Adipocyte (in vitro differentiated cells): Measurements from ENCODE around the gene TCEA3.
"Not testable (repeated sequence)": the region's sequence is repeated elsewhere in the genome, so short reads cannot be mapped to it uniquely, and the experiment has no call there.

Experiments
- DNase-seq: peaks from one replicate; pipeline ENCODE4 v3.0.0-alpha.2; 2015; ENCODE audit warnings: low read depth
- H3K27me3 ChIP-seq: replicated peaks from 2 replicates; pipeline ENCODE4 v1.7.0; 2013; ENCODE audit warnings: mild to moderate bottlenecking, low read length, moderate library complexity; ENCODE audit not compliant: control insufficient read depth, insufficient read depth
- H3K36me3 ChIP-seq: 2 replicates; pipeline ENCODE4 v1.7.0; 2013; ENCODE audit warnings: low read length, mild to moderate bottlenecking, moderate library complexity; ENCODE audit not compliant: control insufficient read depth, insufficient read depth, severe bottlenecking
- H3K4me1 ChIP-seq: 2 replicates; pipeline ENCODE4 v1.7.0; 2013; ENCODE audit warnings: mild to moderate bottlenecking, low read length, moderate library complexity; ENCODE audit not compliant: control insufficient read depth, insufficient read depth
- H3K4me3 ChIP-seq: 2 replicates; pipeline ENCODE4 v1.7.0; 2013; ENCODE audit warnings: mild to moderate bottlenecking, low read length, moderate library complexity
- H3K9ac ChIP-seq: 2 replicates; pipeline ENCODE4 v1.7.0; 2013; ENCODE audit warnings: mild to moderate bottlenecking, low read length, moderate library complexity
- H3K9me3 ChIP-seq: 2 replicates; pipeline ENCODE4 v1.7.0; 2013; ENCODE audit warnings: mild to moderate bottlenecking, low read length, moderate library complexity; ENCODE audit not compliant: control insufficient read depth

TCEA3 gene

GRCh38 chr1:23385119-23385621 is 39.4 kb downstream of the TCEA3 start:
- Histone ChIP-seq H3K27me3 (no peaks in the 10 kb centered on the region), H3K36me3 (no peaks in the 10 kb centered on the region), H3K4me1 (peaks cover 18% of the 10 kb centered on the region), H3K9me3 (no peaks in the 10 kb centered on the region), H3K4me3 (no peak overlapping the region), H3K9ac (no peak overlapping the region)
- no peak for DNase-seq

DNA sequence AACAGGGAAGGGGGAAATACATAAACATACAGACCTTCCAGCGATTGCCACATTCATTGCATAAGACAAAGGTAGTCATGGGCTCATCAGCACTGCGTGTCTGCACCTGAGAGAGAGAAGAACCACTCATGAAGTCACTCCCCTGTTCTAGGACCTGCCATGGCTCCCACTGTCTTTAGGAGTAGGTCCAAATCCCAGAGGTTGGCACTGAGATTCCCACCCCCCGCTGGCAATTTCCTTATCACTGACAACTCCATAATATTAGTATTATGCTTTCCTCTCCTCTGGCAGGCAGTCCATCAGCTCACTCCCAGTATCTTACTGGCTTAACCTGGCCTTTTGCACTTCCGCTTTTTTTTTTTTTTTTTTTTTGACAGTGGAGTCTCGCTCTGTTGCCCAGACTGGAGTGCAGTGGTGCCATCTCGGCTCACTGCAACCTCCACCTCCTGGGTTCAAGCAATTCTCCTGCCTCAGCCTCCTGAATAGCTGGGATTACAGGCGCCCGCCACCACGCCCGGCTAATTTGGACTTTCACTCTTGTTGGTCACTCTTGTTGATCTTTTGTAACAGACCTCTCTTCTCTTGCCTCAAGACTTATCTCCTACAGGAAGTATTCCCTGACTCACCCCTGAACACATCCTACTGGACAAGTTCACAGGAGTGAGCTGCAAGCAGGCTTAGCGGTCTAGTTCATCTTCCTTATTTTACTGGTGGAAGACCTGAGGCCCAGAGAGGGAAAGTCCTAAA is 40.1 kb downstream of the TCEA3 start:
- Histone ChIP-seq H3K27me3 (no peaks in the 10 kb centered on the region), H3K4me3 (no peak overlapping the region)

DNA sequence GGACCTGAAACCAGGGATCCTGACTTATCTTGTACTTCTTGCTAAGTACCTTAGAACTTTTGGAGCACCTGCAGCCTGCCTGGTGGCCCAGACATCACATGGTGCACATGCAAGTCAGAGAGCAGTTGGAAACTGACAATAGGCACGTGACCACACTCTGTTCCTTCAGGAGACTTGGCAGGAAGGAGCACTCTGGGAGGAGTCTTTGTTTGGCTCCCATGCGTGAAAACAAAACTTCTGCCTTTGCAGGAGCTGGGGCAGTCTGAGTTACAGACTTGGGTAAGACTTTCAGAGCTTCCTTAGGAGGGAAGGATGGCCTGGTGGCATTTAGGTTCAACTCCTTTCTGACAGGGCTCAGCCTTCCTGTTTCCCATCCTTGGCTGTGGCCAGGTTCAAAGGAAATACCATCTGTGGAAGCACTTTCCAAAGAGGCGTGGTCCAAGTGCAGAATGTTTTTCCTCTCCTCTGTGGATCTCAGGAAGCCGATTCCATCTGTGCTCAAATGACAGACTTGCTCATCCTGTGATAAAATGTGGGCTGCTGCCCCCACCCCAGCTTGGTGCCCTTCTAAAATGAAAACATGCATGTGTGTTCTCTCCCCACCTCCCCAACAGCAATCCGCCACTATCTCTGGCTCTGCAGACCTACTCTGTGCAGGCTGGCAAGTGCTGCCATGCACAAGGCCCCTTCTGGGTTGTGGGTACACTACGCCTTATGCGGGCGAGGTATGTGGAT is 40.8 kb downstream of the TCEA3 start:
- no peaks in the 10 kb centered on the region for H3K36me3 ChIP-seq
- no peaks in the 10 kb centered on the region for H3K27me3 ChIP-seq
- no peak overlapping the region for H3K4me3 ChIP-seq
- no peak for DNase-seq
- H3K4me1 ChIP-seq = peaks cover 21% of the 10 kb centered on the region
- H3K9ac ChIP-seq = no peak overlapping the region
- H3K9me3 ChIP-seq = no peaks in the 10 kb centered on the region

More for the DNA sequence above, 40.1 kb downstream of the TCEA3 start:
- peak; percentile 7 for DNase-seq
- Histone ChIP-seq H3K9ac (no peak overlapping the region), H3K9me3 (no peaks in the 10 kb centered on the region), H3K36me3 (no peaks in the 10 kb centered on the region), H3K4me1 (peaks cover 18% of the 10 kb centered on the region)

DNA sequence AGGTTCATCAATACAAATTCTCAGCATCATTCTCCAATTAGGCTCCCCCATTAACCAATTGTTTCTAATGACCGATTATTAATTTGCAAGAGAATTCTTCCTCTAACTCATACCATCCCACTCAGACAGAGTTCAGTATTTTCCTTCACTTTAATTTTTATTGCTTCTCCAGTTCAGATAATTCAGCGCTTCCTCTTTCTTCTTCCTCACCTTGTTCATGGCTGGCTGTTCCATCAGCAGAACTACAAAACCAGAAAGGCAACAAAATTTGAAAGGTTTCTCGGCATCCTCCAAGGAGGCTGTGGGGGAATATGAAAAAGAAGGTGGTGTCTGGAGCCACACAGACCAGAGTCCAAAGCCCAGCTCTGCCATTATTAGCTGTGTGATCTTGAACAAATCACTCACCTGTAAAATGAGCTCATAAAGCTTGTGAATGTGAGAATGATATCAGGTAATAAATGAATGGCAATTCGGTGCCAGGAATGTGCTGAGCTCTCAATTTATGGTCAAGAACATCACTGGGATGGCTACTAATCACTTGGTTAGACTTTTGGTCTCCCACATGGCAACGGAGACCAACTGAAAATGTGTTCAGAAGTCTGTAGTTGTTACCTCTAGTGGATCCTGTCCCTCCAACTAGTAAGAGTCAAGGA is 43.2 kb downstream of the TCEA3 start:
- H3K4me3 ChIP-seq = no peak overlapping the region
- no peaks in the 10 kb centered on the region for H3K27me3 ChIP-seq
- DNase-seq = no peak

DNA sequence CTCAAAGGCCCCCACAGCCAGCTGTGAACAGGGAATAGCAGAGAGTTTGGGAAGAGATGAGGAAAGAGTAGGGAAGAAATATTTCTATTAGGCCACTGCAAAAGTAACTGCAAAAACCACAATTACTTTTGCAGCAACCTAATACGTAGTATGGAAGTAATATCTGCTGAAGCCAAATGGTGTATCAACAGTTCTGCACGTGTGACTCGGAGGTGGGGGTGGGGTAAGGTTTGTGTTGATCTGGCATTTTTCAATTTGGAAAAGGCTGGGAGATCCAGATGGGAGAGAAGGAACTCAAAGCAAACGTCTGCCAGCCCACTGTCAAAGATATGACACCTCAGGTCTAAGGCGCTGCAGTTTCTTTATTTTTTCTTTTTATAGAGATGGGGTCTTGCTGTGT is 43.8 kb downstream of the TCEA3 start:
- no peaks in the 10 kb centered on the region for H3K27me3 ChIP-seq
- no peak for DNase-seq
- H3K9ac ChIP-seq = no peak overlapping the region
- H3K9me3 ChIP-seq = no peaks in the 10 kb centered on the region
- H3K4me3 ChIP-seq = no peak overlapping the region
- peaks cover 43% of the 10 kb centered on the region for H3K4me1 ChIP-seq
- H3K36me3 ChIP-seq = no peaks in the 10 kb centered on the region

More for the DNA sequence above, 43.2 kb downstream of the TCEA3 start:
- Histone ChIP-seq H3K9ac (no peak overlapping the region), H3K36me3 (no peaks in the 10 kb centered on the region), H3K9me3 (no peaks in the 10 kb centered on the region), H3K4me1 (peaks cover 40% of the 10 kb centered on the region)

GRCh38 chr1:23380236-23380635 is 44.3 kb downstream of the TCEA3 start:
- H3K9me3 ChIP-seq, H3K27me3 ChIP-seq, H3K36me3 ChIP-seq, H3K4me3 ChIP-seq, H3K9ac ChIP-seq, DNase-seq: not testable (repeated sequence)
- H3K4me1 ChIP-seq = peaks cover 43% of the 10 kb centered on the region

- Histone ChIP-seq H3K9ac (peak overlapping the region; percentile 83), H3K4me1 (peaks cover 46% of the 10 kb centered on the region), H3K36me3 (no peaks in the 10 kb centered on the region), H3K4me3 (peak overlapping the region; percentile 45), H3K27me3 (no peaks in the 10 kb centered on the region), H3K9me3 (no peaks in the 10 kb centered on the region)
- DNase-seq = peak; percentile 64
Observed at GRCh38 chr1:23376890-23377811, 47.4 kb downstream of the TCEA3 start.

GRCh38 chr1:23374079-23374735 is 50.3 kb downstream of the TCEA3 start:
- not testable (repeated sequence) for DNase-seq, H3K27me3 ChIP-seq, H3K4me3 ChIP-seq, H3K9ac ChIP-seq, H3K9me3 ChIP-seq, H3K36me3 ChIP-seq
- H3K4me1 ChIP-seq = peaks cover 62% of the 10 kb centered on the region

DNA sequence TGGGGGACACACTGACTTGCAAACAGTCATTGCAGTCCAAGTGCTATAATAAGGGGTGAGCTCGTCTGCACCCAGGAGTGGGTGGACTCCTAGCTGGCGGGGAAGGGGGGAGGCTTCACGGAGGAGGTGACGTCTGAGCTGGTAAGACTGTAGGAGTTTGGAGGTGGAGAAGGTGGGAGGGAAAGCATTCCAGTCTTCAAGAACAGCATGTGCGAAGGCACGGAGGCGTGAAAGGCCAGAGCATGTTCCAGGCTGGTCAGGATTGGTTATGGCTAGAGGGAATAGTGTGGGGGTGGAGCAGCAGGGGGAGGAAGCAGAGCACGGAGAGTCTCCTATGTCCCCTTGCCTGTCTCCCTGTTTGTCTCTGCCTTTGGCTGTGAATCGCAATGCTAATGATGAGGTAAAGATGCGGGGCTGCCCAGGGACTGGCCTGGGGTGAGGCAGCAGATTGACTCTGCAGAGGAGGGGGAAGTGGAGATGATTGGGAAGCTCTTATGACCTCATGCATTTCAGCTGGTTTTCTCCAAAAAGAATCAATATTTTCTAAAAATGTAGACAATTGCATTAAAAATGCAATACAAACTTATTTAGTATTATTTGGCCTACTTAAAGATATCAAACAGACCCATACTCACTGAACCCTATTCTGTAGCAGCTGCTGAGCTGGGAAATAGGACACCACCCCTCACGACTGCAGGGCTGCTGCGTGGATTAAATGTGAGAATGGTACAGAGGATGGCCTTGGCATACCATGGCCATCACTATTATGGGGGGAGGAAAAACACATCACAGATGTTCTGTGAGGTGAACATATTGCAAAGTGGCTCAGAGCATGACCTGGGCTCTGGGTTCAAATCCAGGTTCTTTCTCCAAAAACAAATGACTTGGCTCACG is 52.3 kb downstream of the TCEA3 start:
- peaks cover 6% of the 10 kb centered on the region for H3K36me3 ChIP-seq
- H3K4me3 ChIP-seq = no peak overlapping the region
- peak overlapping the region; percentile 97 for H3K9ac ChIP-seq
- H3K27me3 ChIP-seq = no peaks in the 10 kb centered on the region
- no peak for DNase-seq
- H3K4me1 ChIP-seq = peaks cover 51% of the 10 kb centered on the region
- no peaks in the 10 kb centered on the region for H3K9me3 ChIP-seq
